GM12872 (cell line): ENCODE measurements around the gene CHAD.

ENCODE experiments used
- CTCF ChIP-seq: IDR thresholded peaks from 3 replicates; pipeline ENCODE4 v1.5.1; 2011; ENCODE audit warnings: low read depth, mild to moderate bottlenecking, low read length, moderate library complexity; ENCODE audit not compliant: insufficient read depth

CHAD gene

GRCh38 chr17:50464736-50465135 lies 3.9 kb downstream of the CHAD start:
- TF ChIP-seq CTCF: no peak

- no peak for TF ChIP-seq CTCF
These were observed 4.6 kb downstream of the CHAD start for GRCh38 chr17:50464121-50464520.

GRCh38 chr17:50462446-50462845 lies 6.2 kb downstream of the CHAD start:
- no peak for TF ChIP-seq CTCF

GRCh38 chr17:50461550-50462132 lies 7.0 kb downstream of the CHAD start:
- no peak for TF ChIP-seq CTCF

GRCh38 chr17:50460831-50461526 lies 7.7 kb downstream of the CHAD start:
- TF ChIP-seq CTCF: no peak

- no peak for TF ChIP-seq CTCF
These were observed 8.9 kb downstream of the CHAD start for GRCh38 chr17:50459756-50460155.

GRCh38 chr17:50458701-50459676 lies 9.7 kb downstream of the CHAD start:
- TF ChIP-seq CTCF: no peak
